GM18873 (cell line): ENCODE results near the gene GGCX.
"Not testable (repeated sequence)": the region's sequence is repeated elsewhere in the genome, so short reads cannot be mapped to it uniquely, and the experiment has no call there.

Experiments
- ATAC-seq: cut with Tn5 transposase; IDR thresholded peaks from one replicate; pipeline ENCODE4 v1.9.1; 2021; ENCODE audit warnings: mild to moderate bottlenecking, moderate library complexity, moderate number of reproducible peaks; ENCODE audit not compliant: unreplicated experiment, low FRiP score

GGCX gene

DNA sequence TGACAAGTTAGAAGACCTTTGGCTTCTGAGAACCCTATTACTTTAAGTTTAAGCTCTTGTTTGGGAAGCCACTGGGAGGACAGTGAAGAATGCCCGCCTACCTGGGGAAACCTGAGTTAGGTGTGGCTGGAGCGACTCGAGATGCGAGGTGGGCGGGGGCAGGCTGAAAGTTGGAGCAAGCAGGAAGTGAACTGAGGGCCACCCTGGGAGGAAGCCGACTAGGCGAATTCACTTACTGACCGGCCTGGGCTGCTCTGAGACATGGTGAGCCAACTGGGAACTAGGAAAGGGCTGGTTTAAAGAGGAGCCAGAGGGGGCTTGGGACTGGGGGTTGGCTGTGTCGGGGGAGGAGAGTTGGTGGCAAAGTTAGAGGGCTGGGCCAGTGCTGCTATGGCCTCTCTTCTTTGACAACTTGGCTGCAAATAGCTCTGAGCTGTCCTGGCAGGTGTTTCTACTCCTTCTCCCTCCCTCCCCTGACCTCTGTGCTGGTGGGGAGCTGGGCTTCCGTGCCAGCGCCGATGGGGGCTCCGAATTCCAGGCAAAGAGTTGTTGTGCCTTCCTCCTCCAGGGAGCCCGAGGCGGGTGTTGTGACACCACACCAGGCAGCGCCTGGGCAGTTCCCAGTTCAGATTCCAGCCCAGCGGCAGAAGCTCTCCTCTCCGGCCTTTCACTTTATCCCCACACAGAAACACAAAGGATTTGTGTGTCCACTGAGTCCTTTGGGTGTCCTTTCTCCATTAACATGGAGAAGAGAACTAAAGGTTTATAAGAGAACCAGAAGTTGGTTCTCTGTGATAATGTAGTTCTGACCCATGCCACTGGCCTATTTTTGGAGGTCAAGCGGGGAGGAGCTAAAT lies 16.3 kb upstream of the GGCX start, which contains the start of gene VAMP8:
VAMP8 (plus strand) TSS at position 201 of the 857 bp plus-strand sequence; CDS start at position 262, 61 bp downstream.
- peak; percentile 54 for ATAC-seq

DNA sequence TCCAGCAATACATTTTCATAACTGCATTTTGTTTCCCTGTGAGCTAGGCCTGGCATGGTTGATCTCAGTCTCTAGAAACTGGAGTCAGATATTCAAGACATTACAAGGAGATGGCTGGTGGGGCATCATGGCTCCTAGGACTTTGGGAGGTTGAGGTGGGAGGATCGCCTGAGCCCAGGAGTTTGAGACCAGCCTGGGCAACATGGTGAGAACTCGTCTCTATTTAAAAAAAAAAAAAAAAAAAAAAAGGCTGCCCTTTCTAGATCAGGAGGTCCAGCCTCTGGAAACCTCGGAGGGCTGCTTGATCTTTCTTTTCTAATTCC lies 15.7 kb upstream of the GGCX start:
- no peak for ATAC-seq

GRCh38 chr2:85575739-85576138 lies 14.4 kb upstream of the GGCX start:
- ATAC-seq = no peak

GRCh38 chr2:85566265-85566664 lies 5.0 kb upstream of the GGCX start:
- ATAC-seq = no peak

- ATAC-seq = no peak
These were observed 2.9 kb upstream of the GGCX start for GRCh38 chr2:85564144-85564563.

GRCh38 chr2:85560812-85561279 lies 447 bp downstream of the GGCX start:
- peak; percentile 15 for ATAC-seq

- ATAC-seq = not testable (repeated sequence)
These were observed 928 bp downstream of the GGCX start for GRCh38 chr2:85560403-85560726.

DNA sequence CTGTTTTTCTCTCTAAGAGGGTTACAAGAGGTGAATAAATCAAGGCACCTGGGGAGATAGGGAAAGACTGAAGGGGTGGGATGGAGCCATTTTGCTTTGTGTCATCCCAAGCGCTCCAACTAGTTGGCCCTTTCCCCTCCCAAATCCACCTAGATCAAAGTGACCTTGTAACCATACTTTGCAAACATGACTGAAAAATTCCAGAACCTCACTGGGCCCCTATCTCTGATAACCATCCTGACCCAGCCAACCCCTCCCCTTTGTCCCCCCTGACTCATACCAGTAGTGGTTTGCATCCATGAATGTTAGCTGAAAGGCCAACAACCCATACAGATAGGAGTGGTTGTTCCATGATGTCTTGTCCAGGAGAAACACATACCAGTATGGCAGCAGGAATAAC lies 3.1 kb downstream of the GGCX start:
- no peak for ATAC-seq

- ATAC-seq = no peak
These were observed 4.2 kb downstream of the GGCX start for GRCh38 chr2:85557130-85557529.

GRCh38 chr2:85554980-85555612 lies 6.2 kb downstream of the GGCX start:
- ATAC-seq = no peak

DNA sequence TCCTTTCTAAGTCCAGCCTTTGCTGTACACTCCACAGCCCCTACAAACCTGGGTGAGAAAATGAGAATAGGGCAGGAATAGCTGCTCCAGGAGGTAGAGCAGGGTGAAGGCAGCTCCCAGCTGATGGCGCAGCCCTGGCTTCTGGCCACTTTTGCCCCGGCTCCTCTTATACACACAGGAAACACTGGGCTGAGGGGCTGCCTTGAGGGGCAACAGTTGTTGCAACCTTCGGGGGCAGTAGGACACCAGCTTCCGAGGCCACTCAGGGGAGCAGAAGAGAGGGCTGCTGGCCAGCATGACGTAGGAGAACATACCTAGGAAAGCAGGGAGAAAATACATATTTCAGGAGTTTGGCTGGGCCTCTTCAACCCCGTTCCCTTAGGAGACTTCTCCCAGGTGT lies 8.1 kb downstream of the GGCX start:
- no peak for ATAC-seq

- no peak for ATAC-seq
These were observed 9.3 kb downstream of the GGCX start for GRCh38 chr2:85551698-85552678.

GRCh38 chr2:85550486-85550885 lies 10.8 kb downstream of the GGCX start:
- no peak for ATAC-seq

DNA sequence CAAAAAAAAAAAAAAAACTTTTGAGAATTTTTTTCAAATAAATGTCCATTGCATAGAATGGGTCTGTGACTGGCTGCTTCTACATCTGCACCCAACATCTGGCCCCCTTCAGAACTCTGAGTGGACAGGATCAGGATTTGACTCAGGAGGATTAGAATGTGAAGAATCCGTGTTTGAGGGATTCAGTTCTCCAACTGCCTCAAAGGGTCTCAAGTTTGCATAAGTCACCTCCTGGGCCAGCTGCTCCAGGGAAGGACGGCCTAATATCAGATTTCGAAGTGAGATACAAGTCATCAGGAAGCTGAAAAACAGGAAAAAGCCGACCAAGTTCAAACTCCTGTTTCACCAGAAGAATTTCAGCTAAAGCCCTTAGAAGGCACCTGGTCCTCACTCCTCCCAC lies 11.5 kb downstream of the GGCX start:
- ATAC-seq = no peak

GRCh38 chr2:85549095-85549494 lies 12.2 kb downstream of the GGCX start:
- ATAC-seq = no peak

GRCh38 chr2:85548608-85548900 lies 12.7 kb downstream of the GGCX start:
- ATAC-seq = no peak

GRCh38 chr2:85547859-85548607 lies 13.3 kb downstream of the GGCX start:
- ATAC-seq = no peak

- ATAC-seq = no peak
These were observed 14.0 kb downstream of the GGCX start for GRCh38 chr2:85547089-85547858.

- no peak for ATAC-seq
These were observed 15.5 kb downstream of the GGCX start for GRCh38 chr2:85545780-85546240.
